Gastrocnemius medialis (tissue), 4 donors: ENCODE results near the gene COL20A1. TPM values are rescaled to one million over a fixed set of nuclear protein-coding genes. Genes with fewer than 3 reads are reported as not detected.

Experiments
- ATAC-seq, 2 donors: fragments of 150-250 bp; one replicate each; pipeline ENCODE4 v1.9.1; 2016
- DNase-seq, 2 donors: peaks; one replicate each; pipeline ENCODE4 v3.0.0-alpha.2; 2019
- H3K27ac ChIP-seq, 4 donors: fragments of 200-600 bp; sonication (generic); 1 replicate in 1 of 4; 2 replicates in 3 of 4; pipeline ENCODE4 v1.5.1; 2016 to 2018; ENCODE audit warnings: mild to moderate bottlenecking in 2 of 4, moderate library complexity in 1 of 4
- H3K27me3 ChIP-seq, 3 donors: fragments of 200-600 bp; sonication (generic) in 2 of 3; 1 replicate in 1 of 3; 2 replicates in 2 of 3; pipeline versions ENCODE4 v1.5.1 to v1.6.0; 2016 to 2019; ENCODE audit warnings: mild to moderate bottlenecking in 1 of 3, moderate library complexity in 1 of 3
- H3K36me3 ChIP-seq, 2 donors: fragments of 200-600 bp; sonication (generic) in 1 of 2; one replicate each; pipeline ENCODE4 v1.5.1; 2017 to 2018
- H3K4me1 ChIP-seq, 2 donors: fragments of 200-600 bp; sonication (generic) in 1 of 2; one replicate each; pipeline ENCODE4 v1.5.1; 2016 to 2017; ENCODE audit warnings: mild to moderate bottlenecking in 2 of 2
- H3K4me3 ChIP-seq, 4 donors: fragments of 200-600 bp; sonication (generic) in 3 of 4; 1 replicate in 1 of 4; 2 replicates in 3 of 4; pipeline ENCODE4 v1.5.1; 2016 to 2019; ENCODE audit warnings: mild to moderate bottlenecking in 2 of 4
- H3K9me3 ChIP-seq, 3 donors: fragments of 200-600 bp; sonication (generic) in 2 of 3; 1 replicate in 1 of 3; 2 replicates in 2 of 3; pipeline ENCODE4 v1.5.1; 2016 to 2019
- CTCF ChIP-seq, 5 experiments: fragments of 450-650 bp in 3 of 5; fragments of 200-600 bp in 2 of 5; sonication (generic) in 2 of 5; IDR thresholded peaks in 4 of 5; conservative IDR thresholded peaks in 1 of 5; 1 replicate in 4 of 5; 2 replicates in 1 of 5; pipeline ENCODE4 v1.5.1; 2016 to 2019; ENCODE audit warnings: antibody characterized with exemption in 5 of 5, mild to moderate bottlenecking in 3 of 5, moderate library complexity in 3 of 5
- POLR2A ChIP-seq, 2 donors: fragments of 450-650 bp; IDR thresholded peaks; one replicate each; pipeline ENCODE4 v1.6.1; 2017; ENCODE audit warnings: antibody characterized with exemption in 2 of 2, mild to moderate bottlenecking in 2 of 2, moderate library complexity in 2 of 2
- in situ Hi-C, 4 donors: fragments of 200-750 bp; cut with MboI; loops; one replicate each; pipeline versions ENCODE4 v1.15.0 to v1.8.0; 2017; ENCODE audit warnings: low sequenced_read_pairs in 4 of 4
- intact Hi-C: fragments of 100-400 bp; cut with DNase I; formaldehyde crosslinking; loops from one replicate; pipeline ENCODE4 v1.15.1; 2023; ENCODE audit warnings: low total_unique reads
- total RNA-seq, 4 donors: library from RNA; depleted of rRNA; stranded (reverse); fragments of >200 nt; gene quantifications; one replicate each; pipeline versions ENCODE4 v1.1.0 to v1.2.3, GENCODE V29; 2016

COL20A1 gene
- total RNA-seq, 4 donors from 2014 or later: 0.23 TPM; not detected in 3

GRCh38 chr20:63323357-63323981 is 30.5 kb downstream of the COL20A1 start:
- no peak overlapping the region for H3K4me3 ChIP-seq
- no peak for TF ChIP-seq POLR2A (IDR thresholded peaks at IDR 0.05)
- no peak for TF ChIP-seq CTCF (IDR thresholded peaks at IDR 0.05 in 4 of 5, conservative IDR thresholded peaks at IDR 0.05 in 1 of 5)
- peaks cover 0 to 8% (median 8%) of the 10 kb centered on the region in 3 donors for H3K27me3 ChIP-seq
- no peak for DNase-seq
- no peak overlapping the region for H3K27ac ChIP-seq
- H3K9me3 ChIP-seq: no peaks in the 10 kb centered on the region
- H3K36me3 ChIP-seq: no peaks in the 10 kb centered on the region
- no peak for ATAC-seq
- intact Hi-C loops: no loop called here
- in situ Hi-C loops: no loop called here
- H3K4me1 ChIP-seq: no peaks in the 10 kb centered on the region

GRCh38 chr20:63325021-63325471 is 32.1 kb downstream of the COL20A1 start:
- Histone ChIP-seq H3K9me3 (no peaks in the 10 kb centered on the region), H3K36me3 (no peaks in the 10 kb centered on the region), H3K27ac (no peak overlapping the region), H3K27me3 (peaks cover 6 to 12% (median 7%) of the 10 kb centered on the region in 3 donors), H3K4me3 (no peak overlapping the region), H3K4me1 (no peaks in the 10 kb centered on the region)
- no peak for TF ChIP-seq CTCF (IDR thresholded peaks at IDR 0.05 in 4 of 5, conservative IDR thresholded peaks at IDR 0.05 in 1 of 5)
- TF ChIP-seq POLR2A (IDR thresholded peaks at IDR 0.05): no peak
- intact Hi-C loops (no loop called here), in situ Hi-C loops (no loop called here)
- DNase-seq: no peak
- no peak for ATAC-seq

- no peak for DNase-seq
- Histone ChIP-seq H3K36me3 (no peaks in the 10 kb centered on the region), H3K27me3 (peaks cover 10 to 13% (median 12%) of the 10 kb centered on the region in 3 donors), H3K4me1 (no peaks in the 10 kb centered on the region), H3K27ac (no peak overlapping the region), H3K4me3 (no peak overlapping the region), H3K9me3 (no peaks in the 10 kb centered on the region)
- intact Hi-C loops (no loop called here), in situ Hi-C loops (no loop called here)
- ATAC-seq: no peak
- no peak for TF ChIP-seq POLR2A (IDR thresholded peaks at IDR 0.05)
- no peak for TF ChIP-seq CTCF (IDR thresholded peaks at IDR 0.05 in 4 of 5, conservative IDR thresholded peaks at IDR 0.05 in 1 of 5)
Observed at GRCh38 chr20:63325554-63326313, 32.7 kb downstream of the COL20A1 start.

- Histone ChIP-seq H3K36me3 (no peaks in the 10 kb centered on the region), H3K4me1 (no peaks in the 10 kb centered on the region), H3K4me3 (no peak overlapping the region), H3K9me3 (no peaks in the 10 kb centered on the region), H3K27me3 (peaks cover 13 to 17% (median 17%) of the 10 kb centered on the region in 3 donors), H3K27ac (no peak overlapping the region)
- ATAC-seq (no peak), DNase-seq (no peak)
- no peak for TF ChIP-seq CTCF (IDR thresholded peaks at IDR 0.05 in 4 of 5, conservative IDR thresholded peaks at IDR 0.05 in 1 of 5)
- no peak for TF ChIP-seq POLR2A (IDR thresholded peaks at IDR 0.05)
- in situ Hi-C loops: no loop called here
- intact Hi-C loops: no loop called here
Observed at GRCh38 chr20:63326314-63327230, 33.6 kb downstream of the COL20A1 start.
